ENCODE results near the gene RHBDF1. TPM values are rescaled to one million over a fixed set of nuclear protein-coding genes. Genes with fewer than 3 reads are reported as not detected.
"Not testable (repeated sequence)": the region's sequence is repeated elsewhere in the genome, so short reads cannot be mapped to it uniquely, and the experiment has no call there.

Gene RHBDF1
- total RNA-seq, 1 experiment from 2014 or later: 60.8 TPM

DNA sequence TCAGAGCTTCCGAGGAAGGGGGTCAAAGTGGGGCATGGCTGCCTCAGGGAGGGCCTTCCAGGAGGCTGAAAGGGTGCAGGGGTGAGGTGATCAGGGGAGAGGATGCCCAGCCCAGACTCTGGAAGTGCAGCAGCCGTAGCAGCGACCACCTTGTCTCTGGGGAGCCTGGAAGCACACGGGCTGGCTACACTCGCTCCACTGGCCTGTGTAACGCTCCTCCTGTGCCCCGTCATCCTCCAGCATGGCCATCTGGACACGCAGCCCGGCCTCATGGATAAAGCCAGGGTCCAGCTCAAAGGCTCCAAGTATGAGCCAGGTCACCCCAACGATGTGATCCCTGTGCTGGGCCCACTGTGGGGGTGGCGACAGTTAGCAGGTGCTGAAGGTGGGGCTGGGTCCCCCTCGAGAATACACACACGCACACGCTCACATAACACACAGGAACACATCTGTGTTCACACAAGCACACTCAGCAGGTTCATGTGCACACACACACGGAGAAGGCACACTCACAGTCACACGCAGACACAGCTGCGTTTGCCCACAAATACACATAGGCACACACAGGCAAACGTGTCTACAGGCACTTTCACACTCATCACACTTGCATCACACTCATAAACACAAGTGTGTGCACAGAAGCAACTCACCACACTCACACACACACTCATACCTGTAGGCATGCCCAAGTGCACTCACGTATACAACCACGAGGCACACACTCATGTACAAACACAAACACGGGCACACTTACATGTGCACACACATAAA is 38.4 kb downstream of the RHBDF1 start (continued):
- TF ChIP-seq ZNF671 (CRISPR knock-in tag; IDR thresholded peaks at IDR 0.05) (no peak), ZNF263 (CRISPR knock-in tag; IDR thresholded peaks at IDR 0.05; ENCODE audit: low read depth) (no peak), CBFB (CRISPR knock-in tag; IDR thresholded peaks at IDR 0.05; ENCODE audit: low read depth) (no peak)

GRCh38 chr16:33154-33876 is 39.1 kb downstream of the RHBDF1 start:
- CTCF ChIA-PET; DNase-seq (ENCODE audit: low spot score); H3K9me3 Mint-ChIP-seq; POLR2A ChIA-PET; ATAC-seq; H3K36me3 Mint-ChIP-seq; H3K27ac Mint-ChIP-seq; H3K4me3 Mint-ChIP-seq; H3K4me1 Mint-ChIP-seq; H3K27me3 Mint-ChIP-seq (ENCODE audit: low read depth): not testable (repeated sequence)

GRCh38 chr16:30627-31026 is 41.8 kb downstream of the RHBDF1 start:
- H3K27me3 Mint-ChIP-seq (ENCODE audit: low read depth); CTCF ChIA-PET; H3K9me3 Mint-ChIP-seq; H3K27ac Mint-ChIP-seq; ATAC-seq; H3K36me3 Mint-ChIP-seq; H3K4me1 Mint-ChIP-seq; H3K4me3 Mint-ChIP-seq; POLR2A ChIA-PET; DNase-seq (ENCODE audit: low spot score): not testable (repeated sequence)

DNA sequence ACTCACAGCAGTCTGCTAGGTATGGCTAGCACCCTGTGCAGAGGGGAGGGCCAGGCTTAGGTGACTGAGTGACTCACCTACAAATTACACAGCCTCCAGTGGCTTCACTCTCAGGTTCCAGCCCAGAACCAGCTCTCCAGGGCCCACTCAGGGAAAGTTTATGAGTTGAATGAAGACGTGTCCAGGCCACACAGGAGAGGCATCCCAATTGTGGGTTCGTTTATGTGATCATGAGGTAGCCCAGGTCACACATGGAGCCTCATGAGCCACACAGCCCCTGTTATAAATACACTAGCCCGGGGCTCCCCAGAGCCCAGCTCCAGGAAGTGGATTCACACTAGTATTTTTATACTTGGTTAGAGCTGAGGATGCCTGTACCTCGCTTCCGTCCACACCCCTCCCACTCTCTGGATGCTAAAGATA is 46.5 kb downstream of the RHBDF1 start:
- ATAC-seq; H3K4me3 Mint-ChIP-seq; H3K9me3 Mint-ChIP-seq; H3K4me1 Mint-ChIP-seq; CTCF ChIA-PET; H3K36me3 Mint-ChIP-seq; POLR2A ChIA-PET; H3K27me3 Mint-ChIP-seq (ENCODE audit: low read depth); DNase-seq (ENCODE audit: low spot score); H3K27ac Mint-ChIP-seq: not testable (repeated sequence)

GRCh38 chr16:24151-24550 is 48.3 kb downstream of the RHBDF1 start:
- CTCF ChIA-PET: interaction anchor here (0.6 to 0.7 kb wide), 3 partner anchors 30 to 73 kb away, joined by 3 to 7 read pairs (median 5); partner anchors contain the start of genes POLR3K and SNRNP25
- H3K4me3 Mint-ChIP-seq; POLR2A ChIA-PET; H3K27me3 Mint-ChIP-seq (ENCODE audit: low read depth); H3K36me3 Mint-ChIP-seq; DNase-seq (ENCODE audit: low spot score); H3K9me3 Mint-ChIP-seq; H3K27ac Mint-ChIP-seq; ATAC-seq; H3K4me1 Mint-ChIP-seq: not testable (repeated sequence)

DNA sequence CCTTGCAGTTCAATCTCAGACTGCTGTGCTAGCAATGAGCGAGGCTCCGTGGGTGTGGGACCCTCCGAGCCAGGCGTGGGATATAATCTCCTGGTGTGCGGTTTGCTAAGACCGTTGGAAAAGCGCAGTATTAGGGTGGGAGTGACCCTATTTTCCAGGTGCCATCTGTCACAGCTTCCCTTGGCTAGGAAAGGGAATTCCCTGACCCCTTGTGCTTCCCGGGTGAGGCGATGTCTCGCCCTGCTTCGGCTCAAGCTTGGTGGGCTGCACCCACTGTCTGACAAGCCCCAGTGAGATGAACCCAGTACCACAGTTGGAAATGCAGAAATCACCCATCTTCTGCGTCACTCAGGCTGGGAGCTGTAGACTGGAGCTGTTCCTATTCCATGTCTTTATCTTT is 51.5 kb downstream of the RHBDF1 start:
- ATAC-seq; H3K27me3 Mint-ChIP-seq (ENCODE audit: low read depth); H3K27ac Mint-ChIP-seq; DNase-seq (ENCODE audit: low spot score); H3K4me3 Mint-ChIP-seq; H3K36me3 Mint-ChIP-seq; POLR2A ChIA-PET; H3K4me1 Mint-ChIP-seq; H3K9me3 Mint-ChIP-seq; CTCF ChIA-PET: not testable (repeated sequence)

DNA sequence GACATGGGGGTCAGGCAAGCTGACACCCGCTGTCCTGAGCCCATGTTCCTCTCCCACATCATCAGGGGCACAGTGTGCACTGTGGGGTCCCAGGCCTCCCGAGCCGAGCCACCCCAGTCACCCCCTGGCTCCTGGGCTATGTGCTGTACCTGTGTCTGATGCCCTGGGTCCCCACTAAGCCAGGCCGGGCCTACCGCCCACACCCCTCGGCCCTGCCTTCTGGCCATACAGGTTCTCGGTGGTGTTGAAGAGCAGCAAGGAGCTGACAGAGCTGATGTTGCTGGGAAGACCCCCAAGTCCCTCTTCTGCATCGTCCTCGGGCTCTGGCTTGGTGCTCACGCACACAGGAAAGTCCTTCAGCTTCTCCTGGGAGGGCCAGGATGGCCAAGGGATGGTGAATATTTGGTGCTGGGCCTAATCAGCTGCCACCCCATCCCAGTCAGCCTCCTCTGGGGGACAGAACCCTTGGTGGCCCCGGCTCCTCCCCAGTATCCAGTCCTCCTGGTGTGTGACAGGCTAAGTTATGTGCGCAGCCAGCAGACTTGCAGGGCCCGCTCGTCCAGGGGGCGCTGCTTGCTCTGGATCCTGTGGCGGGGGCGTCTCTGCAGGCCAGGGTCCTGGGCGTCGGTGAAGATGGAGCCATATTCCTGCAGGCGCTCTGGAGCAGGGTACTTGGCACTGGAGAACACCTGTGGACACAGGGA is 55.2 kb downstream of the RHBDF1 start:
- H3K27ac Mint-ChIP-seq; H3K36me3 Mint-ChIP-seq; H3K4me1 Mint-ChIP-seq; H3K27me3 Mint-ChIP-seq (ENCODE audit: low read depth); H3K4me3 Mint-ChIP-seq; H3K9me3 Mint-ChIP-seq; ATAC-seq; DNase-seq (ENCODE audit: low spot score); CTCF ChIA-PET; POLR2A ChIA-PET: not testable (repeated sequence)

DNA sequence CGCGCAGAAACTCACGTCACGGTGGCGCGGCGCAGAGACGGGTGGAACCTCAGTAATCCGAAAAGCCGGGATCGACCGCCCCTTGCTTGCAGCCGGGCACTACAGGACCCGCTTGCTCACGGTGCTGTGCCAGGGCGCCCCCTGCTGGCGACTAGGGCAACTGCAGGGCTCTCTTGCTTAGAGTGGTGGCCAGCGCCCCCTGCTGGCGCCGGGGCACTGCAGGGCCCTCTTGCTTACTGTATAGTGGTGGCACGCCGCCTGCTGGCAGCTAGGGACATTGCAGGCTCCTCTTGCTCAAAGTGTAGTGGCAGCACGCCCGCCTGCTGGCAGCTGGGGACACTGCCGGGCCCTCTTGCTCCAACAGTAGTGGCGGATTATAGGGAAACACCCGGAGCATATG is 61.7 kb downstream of the RHBDF1 start:
- not testable (repeated sequence) for ATAC-seq

More for the DNA sequence above, 61.7 kb downstream of the RHBDF1 start:
- H3K27ac Mint-ChIP-seq; H3K4me3 Mint-ChIP-seq; H3K9me3 Mint-ChIP-seq; H3K4me1 Mint-ChIP-seq; POLR2A ChIA-PET; H3K27me3 Mint-ChIP-seq (ENCODE audit: low read depth); H3K36me3 Mint-ChIP-seq: not testable (repeated sequence)
- TF ChIP-seq CTCF (IDR thresholded peaks at IDR 0.05): peak; percentile 98
- CTCF ChIA-PET: interaction anchor here (0.6 kb wide), 1 partner anchor 1298 kb away, joined by 3 read pairs; no protein-coding TSS in a partner anchor
- DNase-seq (ENCODE audit: low spot score): peak; percentile 99

All from WTC11 (cell line).